IMR-90 (cell line): ENCODE data around the gene ZNF366. TPM values are rescaled to one million over a fixed set of nuclear protein-coding genes. Genes with fewer than 3 reads are reported as not detected.

Experiments
- ATAC-seq: fragments of 200-7000 bp; cut with Tn5 transposase; 2 replicates; pipeline ENCODE4 v1.9.1; 2020; ENCODE audit warnings: low read depth, mild to moderate bottlenecking, moderate library complexity
- BruUV-seq: library from RNA; stranded (reverse); fragments of 400-500 nt; replicated peaks from 2 replicates; lab custom pipeline; 2021; lab: Mats Ljungman, UMichigan
- CTCF ChIA-PET: fragments of 300-600 bp; formaldehyde crosslinking; extraction: SDS; loops from one replicate; lab custom pipeline; 2021; ENCODE audit warnings: antibody characterized with exemption; lab: Yijun Ruan, JAX
- POLR2A ChIA-PET: fragments of 300-600 bp; sonication (Branson Sonifier 250); formaldehyde crosslinking; loops from one replicate; lab custom pipeline; 2022; ENCODE audit warnings: antibody characterized with exemption; ENCODE audit not compliant: unreplicated experiment; lab: Charles Lee
- DNase-seq: peaks from one replicate; pipeline ENCODE4 v3.0.0; 2013
- H2AFZ ChIP-seq: replicated peaks from 2 replicates; pipeline ENCODE3; 2013; ENCODE audit warnings: low read length, mild to moderate bottlenecking; ENCODE audit not compliant: poor library complexity
- H2AK5ac ChIP-seq: 2 replicates; pipeline ENCODE4 v1.6.1; 2013; ENCODE audit warnings: low read depth, low read length, inconsistent platforms
- H2AK9ac ChIP-seq: replicated peaks from 2 replicates; pipeline ENCODE3; 2013; ENCODE audit warnings: mild to moderate bottlenecking, low read depth, low read length, moderate library complexity; ENCODE audit not compliant: poor library complexity
- H2BK120ac ChIP-seq: 2 replicates; pipeline ENCODE4 v1.6.1; 2013; ENCODE audit warnings: low read depth, low read length, inconsistent platforms
- H2BK15ac ChIP-seq: 3 replicates; pipeline ENCODE4 v1.6.1; 2013; ENCODE audit warnings: low read depth, low read length, inconsistent platforms
- H2BK20ac ChIP-seq: 2 replicates; pipeline ENCODE4 v1.6.1; 2013; ENCODE audit warnings: low read depth, mild to moderate bottlenecking, inconsistent platforms, low read length, moderate library complexity
- H2BK5ac ChIP-seq: 2 replicates; pipeline ENCODE4 v1.6.1; 2013; ENCODE audit warnings: mild to moderate bottlenecking, low read depth, low read length, inconsistent platforms; ENCODE audit not compliant: poor library complexity, severe bottlenecking
- H3K14ac ChIP-seq: replicated peaks from 2 replicates; pipeline ENCODE4 v1.6.1; 2013; ENCODE audit warnings: low read depth, low read length, inconsistent platforms
- H3K18ac ChIP-seq: 2 replicates; pipeline ENCODE4 v1.6.1; 2013; ENCODE audit warnings: low read depth, low read length, control low read depth
- H3K23ac ChIP-seq: 2 replicates; pipeline ENCODE4 v1.6.1; 2013; ENCODE audit warnings: low read depth, low read length, inconsistent platforms
- H3K27ac ChIP-seq: 2 replicates; pipeline ENCODE4 v1.5.1; 2013; ENCODE audit warnings: mild to moderate bottlenecking, control low read depth, low read length; ENCODE audit not compliant: insufficient read depth
- H3K27me3 ChIP-seq: 2 replicates; pipeline ENCODE4 v1.6.1; 2013; ENCODE audit warnings: low read length; ENCODE audit not compliant: control insufficient read depth, insufficient read depth
- H3K36me3 ChIP-seq: 2 replicates; pipeline ENCODE4 v1.6.1; 2013; ENCODE audit warnings: low read length, mixed read lengths; ENCODE audit not compliant: control insufficient read depth, insufficient read depth
- H3K4ac ChIP-seq: 2 replicates; pipeline ENCODE4 v1.6.1; 2013; ENCODE audit warnings: low read depth, low read length, inconsistent platforms
- H3K4me1 ChIP-seq: 2 replicates; pipeline ENCODE4 v1.6.1; 2013; ENCODE audit warnings: low read length, mixed read lengths; ENCODE audit not compliant: control insufficient read depth, insufficient read depth
- H3K4me2 ChIP-seq: 2 replicates; pipeline ENCODE4 v1.6.1; 2013; ENCODE audit warnings: low read depth, mild to moderate bottlenecking, control low read depth, low read length, moderate library complexity
- H3K4me3 ChIP-seq: 2 replicates; pipeline ENCODE4 v1.5.1; 2013; ENCODE audit warnings: low read depth, mild to moderate bottlenecking, control low read depth, low read length, moderate library complexity; ENCODE audit not compliant: insufficient read depth
- H3K56ac ChIP-seq: 2 replicates; pipeline ENCODE4 v1.6.1; 2013; ENCODE audit warnings: low read length, inconsistent platforms; ENCODE audit not compliant: insufficient read depth; ENCODE audit errors: extremely low read depth
- H3K79me1 ChIP-seq, 2 experiments: 2 replicates each; pipeline ENCODE4 v1.6.1; 2013; ENCODE audit warnings: low read length in 2 of 2, inconsistent platforms in 1 of 2, low read depth in 1 of 2
- H3K9ac ChIP-seq: 2 replicates; pipeline ENCODE4 v1.6.1; 2013; ENCODE audit warnings: low read depth, low read length, control low read depth
- H3K9me1 ChIP-seq: 2 replicates; pipeline ENCODE4 v1.6.1; 2013; ENCODE audit warnings: low read length, inconsistent platforms; ENCODE audit not compliant: insufficient read depth
- H3K9me3 ChIP-seq: 2 replicates; pipeline ENCODE4 v1.6.1; 2013; ENCODE audit warnings: low read length; ENCODE audit not compliant: control insufficient read depth, insufficient read depth
- H4K20me1 ChIP-seq: 2 replicates; pipeline ENCODE4 v1.6.1; 2013; ENCODE audit warnings: low read length, inconsistent platforms; ENCODE audit not compliant: insufficient read depth
- H4K5ac ChIP-seq: 2 replicates; pipeline ENCODE4 v1.6.1; 2013; ENCODE audit warnings: mild to moderate bottlenecking, low read depth, low read length, control low read depth
- H4K8ac ChIP-seq, 2 experiments: 2 replicates each; pipeline ENCODE4 v1.6.1; 2013; ENCODE audit warnings: low read depth in 2 of 2, low read length in 2 of 2, control low read depth in 1 of 2, inconsistent platforms in 1 of 2
- H4K91ac ChIP-seq: 2 replicates; pipeline ENCODE4 v1.6.1; 2013; ENCODE audit warnings: low read depth, low read length, inconsistent platforms; ENCODE audit not compliant: insufficient read depth
- CEBPB ChIP-seq: IDR thresholded peaks from 2 replicates; pipeline ENCODE4 v1.6.1; 2012; ENCODE audit warnings: low read depth, low read length, improper control_type of control experiment
- CHD1 ChIP-seq: IDR thresholded peaks from 2 replicates; pipeline ENCODE4 v1.6.1; 2012; ENCODE audit warnings: low read depth, low read length, improper control_type of control experiment
- FOS ChIP-seq: fragments of 150-350 bp; IDR thresholded peaks from 2 replicates; pipeline ENCODE4 v1.6.1; 2016; ENCODE audit warnings: low read depth, low read length
- MAFK ChIP-seq: IDR thresholded peaks from 2 replicates; pipeline ENCODE4 v1.6.1; 2012; ENCODE audit warnings: low read depth, low read length, improper control_type of control experiment
- MAZ ChIP-seq: IDR thresholded peaks from 2 replicates; pipeline ENCODE4 v1.6.1; 2012; ENCODE audit warnings: low read depth, mild to moderate bottlenecking, low read length, improper control_type of control experiment, moderate library complexity, borderline replicate concordance
- MXI1 ChIP-seq: IDR thresholded peaks from 2 replicates; pipeline ENCODE4 v1.6.1; 2012; ENCODE audit warnings: low read depth, mild to moderate bottlenecking, low read length, moderate library complexity, borderline replicate concordance
- NFE2L2 ChIP-seq: fragments of 150-350 bp; IDR thresholded peaks from 2 replicates; pipeline ENCODE4 v1.6.1; 2016; ENCODE audit warnings: low read depth, mild to moderate bottlenecking, low read length
- RAD21 ChIP-seq: IDR thresholded peaks from 2 replicates; pipeline ENCODE4 v1.6.1; 2012; ENCODE audit warnings: low read length, improper control_type of control experiment
- RCOR1 ChIP-seq: IDR thresholded peaks from 2 replicates; pipeline ENCODE4 v1.6.1; 2012; ENCODE audit warnings: mild to moderate bottlenecking, low read length, improper control_type of control experiment; ENCODE audit not compliant: insufficient replicate concordance
- SMC3 ChIP-seq: fragments of 150-350 bp; IDR thresholded peaks from 2 replicates; pipeline ENCODE4 v1.6.1; 2016; ENCODE audit warnings: low read depth, mild to moderate bottlenecking, antibody characterized with exemption, low read length, moderate library complexity
- WGBS, 2 experiments: methylation state at CpG; one replicate each; pipeline versions ENCODE4 v1.1.5 to v1.1.7; 2013; ENCODE audit warnings: missing lambda C conversion rate in 2 of 2; ENCODE audit not compliant: insufficient read length in 1 of 2; ENCODE audit errors: extremely low coverage in 2 of 2; 5-methylcytosine and 5-hydroxymethylcytosine counted together
- dilution Hi-C: fragments of 300-500 bp; cut with HindIII; formaldehyde crosslinking; loops from one replicate; pipeline ENCODE4 v1.14.3; 2018; ENCODE audit warnings: low sequenced_read_pairs; ENCODE audit not compliant: unreplicated experiment
- in situ Hi-C: fragments of 300-500 bp; cut with MboI; formaldehyde crosslinking; loops from 3 replicates; pipeline ENCODE4 v1.14.3; 2019; ENCODE audit warnings: low sequenced_read_pairs, inconsistent platforms, mixed read lengths
- intact Hi-C: fragments of 100-400 bp; cut with micrococcal nuclease; formaldehyde crosslinking; loops from 2 replicates; pipeline ENCODE4 v1.10.0; 2022
- polyA plus RNA-seq, 3 experiments: library from polyadenylated mRNA; depleted of rRNA; stranded (reverse); fragments of >200 nt; gene quantifications; 2 replicates each; pipeline ENCODE4 v1.2.3, GENCODE V29; 2012; ENCODE audit warnings: low replicate concordance in 1 of 3
- total RNA-seq: library from RNA; depleted of rRNA; stranded (reverse); fragments of >200 nt; gene quantifications from 2 replicates; pipeline ENCODE4 v1.2.3, GENCODE V29; 2012
- TF ChIP-seq, protein P1 (sequence below): fragments of 150-350 bp; IDR thresholded peaks from 2 replicates; pipeline ENCODE4 v1.6.1; 2016; ENCODE audit warnings: low read depth, mild to moderate bottlenecking, low read length, moderate library complexity, borderline replicate concordance

The ZNF366 gene
- total and polyA plus RNA-seq, 2 of the 4 experiments (the other 2 are of a cell fraction), result not detected

- no peak overlapping the region for H3K14ac ChIP-seq
- H4K5ac ChIP-seq, result no peak overlapping the region
- no peak for ATAC-seq
- H2AK5ac ChIP-seq, result no peak overlapping the region
- no peak overlapping the region for H3K9ac ChIP-seq
- H2AFZ ChIP-seq, result no peak overlapping the region
- no peaks in the 10 kb centered on the region for H3K36me3 ChIP-seq
- CTCF ChIA-PET, result interaction anchor here (0.7 kb wide), 1 partner anchor 19 kb away, joined by 3 read pairs; no protein-coding TSS in a partner anchor
- no peaks in the 10 kb centered on the region for H3K27me3 ChIP-seq
- no TSS peak for BruUV-seq
- no peaks in the 10 kb centered on the region for H3K9me3 ChIP-seq
- no peak overlapping the region for H3K23ac ChIP-seq
- H3K56ac ChIP-seq, result no peak overlapping the region
- H2AK9ac ChIP-seq, result no peak overlapping the region
- no peaks in the 10 kb centered on the region for H4K20me1 ChIP-seq
- WGBS, 2 experiments, result 100% methylated on average over 1 of the region's 7 CpGs; no CpG with 5 or more reads in 1 of the 2 experiments
- H3K18ac ChIP-seq, result no peak overlapping the region
- no peak overlapping the region for H2BK15ac ChIP-seq
- H2BK5ac ChIP-seq, result no peak overlapping the region
- H3K4me3 ChIP-seq, result no peak overlapping the region
- H3K79me1 ChIP-seq, result no peaks in the 10 kb centered on the region
- no peak overlapping the region for H3K27ac ChIP-seq
- DNase-seq, result no peak
- H2BK120ac ChIP-seq, result no peak overlapping the region
- in situ Hi-C loops, result loop anchor here (25.0 kb wide), 1 partner anchor 144 kb away; no protein-coding TSS in a partner anchor
- dilution Hi-C loops, result no loop called here
- no peak overlapping the region for H4K8ac ChIP-seq
- intact Hi-C loops, result no loop called here
- H3K9me1 ChIP-seq, result peaks cover 10% of the 10 kb centered on the region; the same call in 1 of the 2 replicates
- H4K91ac ChIP-seq, result no peak overlapping the region
- POLR2A ChIA-PET, result no interaction called here
- no peak overlapping the region for H3K4ac ChIP-seq
- TF ChIP-seq RCOR1 (no peak), MAZ (no peak), CEBPB (no peak), NFE2L2 (no peak), FOS (no peak), MAFK (no peak), SMC3 (no peak), RAD21 (no peak), CHD1 (no peak), MXI1 (no peak)
- TF ChIP-seq, protein P1, sequence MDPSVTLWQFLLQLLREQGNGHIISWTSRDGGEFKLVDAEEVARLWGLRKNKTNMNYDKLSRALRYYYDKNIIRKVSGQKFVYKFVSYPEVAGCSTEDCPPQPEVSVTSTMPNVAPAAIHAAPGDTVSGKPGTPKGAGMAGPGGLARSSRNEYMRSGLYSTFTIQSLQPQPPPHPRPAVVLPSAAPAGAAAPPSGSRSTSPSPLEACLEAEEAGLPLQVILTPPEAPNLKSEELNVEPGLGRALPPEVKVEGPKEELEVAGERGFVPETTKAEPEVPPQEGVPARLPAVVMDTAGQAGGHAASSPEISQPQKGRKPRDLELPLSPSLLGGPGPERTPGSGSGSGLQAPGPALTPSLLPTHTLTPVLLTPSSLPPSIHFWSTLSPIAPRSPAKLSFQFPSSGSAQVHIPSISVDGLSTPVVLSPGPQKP, result no peak
- H2BK20ac ChIP-seq, result no peak overlapping the region
- H3K4me2 ChIP-seq, result no peak overlapping the region
- H3K4me1 ChIP-seq, result peaks cover 14% of the 10 kb centered on the region
These were observed 1.1 kb downstream of the ZNF366 start for GRCh38 chr5:72506158-72506549.
